H1 (cell line): ENCODE results near the gene COL4A2.

Source experiments
- CTCF ChIP-seq, 3 experiments: IDR thresholded peaks; 1 replicate in 2 of 3; 2 replicates in 1 of 3; pipeline versions ENCODE4 v1.5.1 to v1.6.1; 2011; ENCODE audit warnings: low read length in 3 of 3, mild to moderate bottlenecking in 3 of 3, inconsistent platforms in 2 of 3, low read depth in 1 of 3, moderate library complexity in 1 of 3; ENCODE audit not compliant: insufficient read depth in 1 of 3; ENCODE audit errors: control extremely low read depth in 1 of 3
- EZH2 ChIP-seq: fragments of 200-600 bp; sonication (generic); IDR thresholded peaks from 2 replicates; pipeline ENCODE4 v1.7.1; 2012; ENCODE audit warnings: low read depth, mild to moderate bottlenecking, moderate library complexity, low read length, inconsistent platforms; ENCODE audit not compliant: severe bottlenecking
- NANOG ChIP-seq: IDR thresholded peaks from 2 replicates; pipeline ENCODE4 v1.6.1; 2011; ENCODE audit warnings: low read length, low read depth, mild to moderate bottlenecking, inconsistent platforms; ENCODE audit not compliant: insufficient read depth, poor library complexity, severe bottlenecking
- POLR2A ChIP-seq, 2 experiments: IDR thresholded peaks; 1 replicate in 1 of 2; 2 replicates in 1 of 2; pipeline ENCODE4 v1.6.1; 2011; ENCODE audit warnings: low read depth in 2 of 2, low read length in 2 of 2, mild to moderate bottlenecking in 2 of 2; ENCODE audit errors: control extremely low read depth in 1 of 2
- POLR2AphosphoS5 ChIP-seq: IDR thresholded peaks from 2 replicates; pipeline ENCODE4 v1.6.1; 2011; ENCODE audit warnings: low read depth, low read length
- SP1 ChIP-seq: IDR thresholded peaks from 2 replicates; pipeline ENCODE4 v1.6.1; 2011; ENCODE audit warnings: low read depth, low read length
- ZNF274 ChIP-seq: IDR thresholded peaks from 2 replicates; pipeline ENCODE4 v1.7.0; 2012; ENCODE audit warnings: low read length, borderline replicate concordance; ENCODE audit errors: extremely low read depth

- TF ChIP-seq POLR2AphosphoS5: no peak
- TF ChIP-seq POLR2A (IDR thresholded peaks at IDR 0.05; ENCODE audit: control extremely low read depth in 1 of 2, low read depth in 2 of 2, low read length in 2 of 2): no peak
- TF ChIP-seq SP1: no peak
- TF ChIP-seq ZNF274: no peak
- TF ChIP-seq CTCF (IDR thresholded peaks at IDR 0.05; ENCODE audit: control extremely low read depth in 1 of 3, insufficient read depth in 1 of 3, low read depth in 1 of 3, low read length in 3 of 3): no peak
- no peak for TF ChIP-seq NANOG
- no peak for TF ChIP-seq EZH2
Measured at GRCh38 chr13:110347535-110348308, 40.6 kb downstream of the COL4A2 start.
